ENCODE data around the gene ENDOV.

- TF ChIP-seq CTCF (IDR thresholded peaks at IDR 0.05) (no peak), EP300 (IDR thresholded peaks at IDR 0.05) (no peak), POLR2A (IDR thresholded peaks at IDR 0.05) (no peak), POLR2AphosphoS5 (IDR thresholded peaks at IDR 0.05) (no peak)
Measured at GRCh38 chr17:80424261-80424660, 9.3 kb downstream of the ENDOV start.

All from suprapubic skin (tissue), 4 donors.